HL-60 (cell line): ENCODE data around the gene HSPH1.

Experiments used
- DNase-seq, 2 experiments: peaks; one replicate each; pipeline ENCODE4 v3.0.0-alpha.2; 2010 to 2020; ENCODE audit warnings: low read depth in 1 of 2, low spot score in 1 of 2
- H3K27ac ChIP-seq: fragments of 250-450 bp; sonication (Bioruptor Pico); replicated peaks from 2 replicates; pipeline ENCODE4 v1.5.1; 2020; ENCODE audit warnings: mild to moderate bottlenecking, moderate library complexity
- H3K27me3 ChIP-seq: fragments of 250-450 bp; sonication (Bioruptor Pico); 2 replicates; pipeline ENCODE4 v1.5.1; 2021; ENCODE audit warnings: mild to moderate bottlenecking, moderate library complexity; ENCODE audit not compliant: insufficient read depth, poor library complexity, severe bottlenecking
- H3K4me3 ChIP-seq: replicated peaks from 2 replicates; pipeline ENCODE4 v1.5.1; 2011; ENCODE audit warnings: mild to moderate bottlenecking, control low read depth, low read length; ENCODE audit not compliant: insufficient read depth
- GABPA ChIP-seq: IDR thresholded peaks from 2 replicates; pipeline ENCODE4 v1.6.1; 2012; ENCODE audit warnings: low read depth
- POLR2AphosphoS5 ChIP-seq: IDR thresholded peaks from 2 replicates; pipeline ENCODE4 v1.6.1; 2012; ENCODE audit warnings: low read depth
- SPI1 ChIP-seq: IDR thresholded peaks from 2 replicates; pipeline ENCODE4 v1.6.1; 2012; ENCODE audit warnings: low read depth, mild to moderate bottlenecking, borderline replicate concordance
- TF ChIP-seq, protein P1 (sequence below): IDR thresholded peaks from one replicate; pipeline ENCODE4 v1.5.1; 2011; ENCODE audit warnings: low read length, control low read depth, inconsistent platforms; ENCODE audit not compliant: insufficient read depth
- TF ChIP-seq, protein P2 (sequence below): IDR thresholded peaks from 2 replicates; pipeline ENCODE4 v1.6.1; 2012; ENCODE audit warnings: low read depth; ENCODE audit not compliant: insufficient replicate concordance

The HSPH1 gene

GRCh38 chr13:31133621-31134020 lies 28.1 kb downstream of the HSPH1 start:
- Histone ChIP-seq H3K27me3 (no peaks in the 10 kb centered on the region), H3K27ac (no peak overlapping the region), H3K4me3 (no peak overlapping the region)
- no peak for DNase-seq
- TF ChIP-seq, protein P1, sequence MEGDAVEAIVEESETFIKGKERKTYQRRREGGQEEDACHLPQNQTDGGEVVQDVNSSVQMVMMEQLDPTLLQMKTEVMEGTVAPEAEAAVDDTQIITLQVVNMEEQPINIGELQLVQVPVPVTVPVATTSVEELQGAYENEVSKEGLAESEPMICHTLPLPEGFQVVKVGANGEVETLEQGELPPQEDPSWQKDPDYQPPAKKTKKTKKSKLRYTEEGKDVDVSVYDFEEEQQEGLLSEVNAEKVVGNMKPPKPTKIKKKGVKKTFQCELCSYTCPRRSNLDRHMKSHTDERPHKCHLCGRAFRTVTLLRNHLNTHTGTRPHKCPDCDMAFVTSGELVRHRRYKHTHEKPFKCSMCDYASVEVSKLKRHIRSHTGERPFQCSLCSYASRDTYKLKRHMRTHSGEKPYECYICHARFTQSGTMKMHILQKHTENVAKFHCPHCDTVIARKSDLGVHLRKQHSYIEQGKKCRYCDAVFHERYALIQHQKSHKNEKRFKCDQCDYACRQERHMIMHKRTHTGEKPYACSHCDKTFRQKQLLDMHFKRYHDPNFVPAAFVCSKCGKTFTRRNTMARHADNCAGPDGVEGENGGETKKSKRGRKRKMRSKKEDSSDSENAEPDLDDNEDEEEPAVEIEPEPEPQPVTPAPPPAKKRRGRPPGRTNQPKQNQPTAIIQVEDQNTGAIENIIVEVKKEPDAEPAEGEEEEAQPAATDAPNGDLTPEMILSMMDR, result no peak
- no peak for TF ChIP-seq GABPA
- TF ChIP-seq SPI1, result no peak
- TF ChIP-seq, protein P2, sequence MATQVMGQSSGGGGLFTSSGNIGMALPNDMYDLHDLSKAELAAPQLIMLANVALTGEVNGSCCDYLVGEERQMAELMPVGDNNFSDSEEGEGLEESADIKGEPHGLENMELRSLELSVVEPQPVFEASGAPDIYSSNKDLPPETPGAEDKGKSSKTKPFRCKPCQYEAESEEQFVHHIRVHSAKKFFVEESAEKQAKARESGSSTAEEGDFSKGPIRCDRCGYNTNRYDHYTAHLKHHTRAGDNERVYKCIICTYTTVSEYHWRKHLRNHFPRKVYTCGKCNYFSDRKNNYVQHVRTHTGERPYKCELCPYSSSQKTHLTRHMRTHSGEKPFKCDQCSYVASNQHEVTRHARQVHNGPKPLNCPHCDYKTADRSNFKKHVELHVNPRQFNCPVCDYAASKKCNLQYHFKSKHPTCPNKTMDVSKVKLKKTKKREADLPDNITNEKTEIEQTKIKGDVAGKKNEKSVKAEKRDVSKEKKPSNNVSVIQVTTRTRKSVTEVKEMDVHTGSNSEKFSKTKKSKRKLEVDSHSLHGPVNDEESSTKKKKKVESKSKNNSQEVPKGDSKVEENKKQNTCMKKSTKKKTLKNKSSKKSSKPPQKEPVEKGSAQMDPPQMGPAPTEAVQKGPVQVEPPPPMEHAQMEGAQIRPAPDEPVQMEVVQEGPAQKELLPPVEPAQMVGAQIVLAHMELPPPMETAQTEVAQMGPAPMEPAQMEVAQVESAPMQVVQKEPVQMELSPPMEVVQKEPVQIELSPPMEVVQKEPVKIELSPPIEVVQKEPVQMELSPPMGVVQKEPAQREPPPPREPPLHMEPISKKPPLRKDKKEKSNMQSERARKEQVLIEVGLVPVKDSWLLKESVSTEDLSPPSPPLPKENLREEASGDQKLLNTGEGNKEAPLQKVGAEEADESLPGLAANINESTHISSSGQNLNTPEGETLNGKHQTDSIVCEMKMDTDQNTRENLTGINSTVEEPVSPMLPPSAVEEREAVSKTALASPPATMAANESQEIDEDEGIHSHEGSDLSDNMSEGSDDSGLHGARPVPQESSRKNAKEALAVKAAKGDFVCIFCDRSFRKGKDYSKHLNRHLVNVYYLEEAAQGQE, result no peak
- TF ChIP-seq POLR2AphosphoS5, result no peak

DNA sequence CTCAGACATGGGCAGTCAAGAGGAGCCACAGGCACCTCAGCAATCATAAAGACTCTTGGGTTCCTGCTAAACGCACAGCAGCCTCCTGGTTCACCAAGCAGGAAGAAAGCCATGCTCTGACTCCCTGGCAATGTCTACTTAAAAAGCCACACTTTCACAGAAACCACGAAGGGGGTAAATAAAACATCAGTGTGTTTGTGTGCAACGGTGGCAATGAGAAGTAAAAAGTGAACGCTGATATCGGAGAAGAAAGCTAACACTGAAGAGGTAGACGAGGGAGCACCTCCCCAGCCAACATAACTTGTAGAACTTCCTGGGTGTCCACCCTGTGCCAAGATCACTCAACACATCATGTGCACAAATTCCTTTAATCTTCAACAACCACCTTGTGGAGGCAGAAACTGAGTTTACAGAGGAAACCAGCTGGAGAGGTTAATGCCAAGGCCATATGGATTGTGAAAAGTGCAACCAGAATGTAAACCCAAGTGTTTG lies 30.2 kb downstream of the HSPH1 start:
- no peaks in the 10 kb centered on the region for H3K27me3 ChIP-seq
- TF ChIP-seq GABPA, result no peak
- TF ChIP-seq, protein P1, result no peak
- TF ChIP-seq SPI1, result no peak
- no peak for TF ChIP-seq POLR2AphosphoS5
- TF ChIP-seq, protein P2, result no peak
- no peak for DNase-seq
- no peak overlapping the region for H3K4me3 ChIP-seq
- H3K27ac ChIP-seq, result no peak overlapping the region

DNA sequence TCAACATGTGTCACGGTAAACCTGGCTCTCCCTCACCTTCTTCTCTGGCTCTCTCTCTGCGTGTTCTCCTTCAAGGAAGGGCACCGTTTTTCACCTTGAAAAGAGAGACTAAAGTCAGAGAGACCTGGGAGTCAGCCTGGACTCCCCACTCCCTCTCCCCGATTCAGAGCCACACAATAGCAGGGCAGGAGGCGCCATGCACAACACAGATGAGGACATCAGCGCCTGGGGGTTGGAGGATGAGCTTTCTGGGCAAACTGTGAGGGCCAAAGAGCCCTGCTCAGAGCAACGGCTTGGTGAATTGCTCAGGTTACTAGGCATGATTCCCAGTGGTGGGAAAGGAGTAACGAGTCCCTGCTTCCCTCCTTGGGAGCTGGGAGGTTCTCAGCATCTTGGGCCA lies 32.3 kb downstream of the HSPH1 start:
- Histone ChIP-seq H3K4me3 (no peak overlapping the region), H3K27ac (no peak overlapping the region), H3K27me3 (peaks cover 4% of the 10 kb centered on the region)
- no peak for DNase-seq
- TF ChIP-seq GABPA (no peak), POLR2AphosphoS5 (no peak), SPI1 (no peak)
- TF ChIP-seq, protein P2, result no peak
- TF ChIP-seq, protein P1, result no peak
